HepG2 (cell line): Measurements from ENCODE around the gene MARS1. TPM values are rescaled to one million over a fixed set of nuclear protein-coding genes. Genes with fewer than 3 reads are reported as not detected.
A peak's percentile ranks its signal among the peaks of the same experiment; 100 is the strongest.

Experiments used
- ATF6 ChIP-seq: sonication (generic); formaldehyde crosslinking; conservative IDR thresholded peaks from 2 replicates; pipeline ENCODE4 v1.4.0; 2020; ENCODE audit warnings: missing genetic modification reagents
- ELK4 ChIP-seq: sonication (generic); formaldehyde crosslinking; IDR thresholded peaks from 2 replicates; pipeline ENCODE4 v1.9.0; 2021; ENCODE audit warnings: missing genetic modification reagents, borderline replicate concordance
- HNF4A ChIP-seq: sonication (generic); formaldehyde crosslinking; IDR thresholded peaks from 2 replicates; pipeline ENCODE4 v1.4.0; 2020; ENCODE audit warnings: missing genetic modification reagents
- IRF2 ChIP-seq: IDR thresholded peaks from 2 replicates; pipeline ENCODE4 v1.6.1; 2018; ENCODE audit warnings: missing genetic modification reagents, missing compliant biosample characterization
- KDM3A ChIP-seq: IDR thresholded peaks from 2 replicates; pipeline ENCODE4 v1.6.1; 2018; ENCODE audit warnings: low read depth, missing compliant biosample characterization
- MAFG ChIP-seq: sonication (generic); formaldehyde crosslinking; IDR thresholded peaks from 2 replicates; pipeline ENCODE4 v1.5.1; 2020; ENCODE audit warnings: mild to moderate bottlenecking, missing genetic modification reagents
- MTA3 ChIP-seq: sonication (generic); formaldehyde crosslinking; IDR thresholded peaks from 2 replicates; pipeline ENCODE4 v1.4.0; 2020; ENCODE audit warnings: missing genetic modification reagents
- PITX1 ChIP-seq: sonication (generic); formaldehyde crosslinking; IDR thresholded peaks from 2 replicates; pipeline ENCODE4 v1.5.1; 2020; ENCODE audit warnings: mild to moderate bottlenecking, missing genetic modification reagents
- RAD51 ChIP-seq: fragments of 450-650 bp; IDR thresholded peaks from 2 replicates; pipeline ENCODE4 v1.6.1; 2016; ENCODE audit warnings: borderline replicate concordance
- RCOR2 ChIP-seq: IDR thresholded peaks from 2 replicates; pipeline ENCODE4 v1.6.1; 2016; ENCODE audit warnings: missing biosample characterization, missing genetic modification reagents
- SMAD9 ChIP-seq: sonication (generic); formaldehyde crosslinking; IDR thresholded peaks from 2 replicates; pipeline ENCODE4 v1.5.1; 2020; ENCODE audit warnings: mild to moderate bottlenecking, missing genetic modification reagents
- SSRP1 ChIP-seq: IDR thresholded peaks from 2 replicates; pipeline ENCODE4 v1.6.1; 2016; ENCODE audit warnings: control low read depth
- TAF15 ChIP-seq: fragments of 200-400 bp; formaldehyde crosslinking; IDR thresholded peaks from one replicate; pipeline ENCODE4 v1.6.1; 2018; ENCODE audit warnings: mild to moderate bottlenecking, low read depth, low read length; ENCODE audit not compliant: poor library complexity, severe bottlenecking
- TEF ChIP-seq: sonication (generic); formaldehyde crosslinking; IDR thresholded peaks from 2 replicates; pipeline ENCODE4 v1.5.0; 2020; ENCODE audit warnings: missing genetic modification reagents
- ZFY ChIP-seq: sonication (generic); formaldehyde crosslinking; IDR thresholded peaks from 2 replicates; pipeline ENCODE4 v1.4.0; 2020; ENCODE audit warnings: missing genetic modification reagents
- ZNF589 ChIP-seq: sonication (generic); formaldehyde crosslinking; conservative IDR thresholded peaks from 2 replicates; pipeline ENCODE4 v1.8.0; 2022; ENCODE audit warnings: mild to moderate bottlenecking, moderate library complexity, missing genetic modification reagents
- ZNF598 ChIP-seq: sonication (generic); formaldehyde crosslinking; IDR thresholded peaks from 2 replicates; pipeline ENCODE4 v1.5.1; 2020; ENCODE audit warnings: mild to moderate bottlenecking, missing genetic modification reagents, borderline replicate concordance
- ZNF691 ChIP-seq: sonication (generic); formaldehyde crosslinking; IDR thresholded peaks from 2 replicates; pipeline ENCODE4 v1.4.0; 2020; ENCODE audit warnings: missing genetic modification reagents, low read depth, mild to moderate bottlenecking, borderline replicate concordance
- ZSCAN20 ChIP-seq: sonication (generic); formaldehyde crosslinking; IDR thresholded peaks from 2 replicates; pipeline ENCODE4 v1.4.0; 2020; ENCODE audit warnings: missing genetic modification reagents, mild to moderate bottlenecking, borderline replicate concordance
- polyA plus RNA-seq, 8 experiments: library from polyadenylated mRNA; depleted of rRNA in 3 of 8; stranded (reverse) in 7 of 8; unstranded in 1 of 8; fragments of >200 nt; fragmentation: Illumina TruSeq in 4 of 8; extraction: Trizol in 4 of 8; gene quantifications; 2 replicates each; pipeline versions ENCODE4 v1.2.1 to v1.2.3, GENCODE V29; 2011 to 2016; ENCODE audit warnings: low read depth in 4 of 8, missing spikeins in 1 of 8, mixed read lengths in 1 of 8; ENCODE audit not compliant: insufficient read depth in 1 of 8
- total RNA-seq, 5 experiments: library from RNA; depleted of rRNA; stranded (reverse); fragments of >200 nt; fragmentation: Illumina TruSeq; extraction: Trizol; gene quantifications; 2 replicates each; pipeline ENCODE4 v1.2.3, GENCODE V29; 2016; ENCODE audit warnings: low read depth in 1 of 5
- TF ChIP-seq, protein P1 (sequence below): sonication (generic); formaldehyde crosslinking; conservative IDR thresholded peaks from 2 replicates; pipeline ENCODE4 v1.8.0; 2022; ENCODE audit warnings: missing genetic modification reagents
- TF ChIP-seq, protein P2 (sequence below): sonication (generic); formaldehyde crosslinking; IDR thresholded peaks from 2 replicates; pipeline ENCODE4 v1.8.0; 2022; ENCODE audit warnings: missing genetic modification reagents, mild to moderate bottlenecking, moderate library complexity, borderline replicate concordance

Gene MARS1
- total and polyA plus RNA-seq, 2 of the 13 experiments (the other 11 are each of a cell fraction or from before 2014, with no cell fraction given): 115 to 181 TPM

DNA sequence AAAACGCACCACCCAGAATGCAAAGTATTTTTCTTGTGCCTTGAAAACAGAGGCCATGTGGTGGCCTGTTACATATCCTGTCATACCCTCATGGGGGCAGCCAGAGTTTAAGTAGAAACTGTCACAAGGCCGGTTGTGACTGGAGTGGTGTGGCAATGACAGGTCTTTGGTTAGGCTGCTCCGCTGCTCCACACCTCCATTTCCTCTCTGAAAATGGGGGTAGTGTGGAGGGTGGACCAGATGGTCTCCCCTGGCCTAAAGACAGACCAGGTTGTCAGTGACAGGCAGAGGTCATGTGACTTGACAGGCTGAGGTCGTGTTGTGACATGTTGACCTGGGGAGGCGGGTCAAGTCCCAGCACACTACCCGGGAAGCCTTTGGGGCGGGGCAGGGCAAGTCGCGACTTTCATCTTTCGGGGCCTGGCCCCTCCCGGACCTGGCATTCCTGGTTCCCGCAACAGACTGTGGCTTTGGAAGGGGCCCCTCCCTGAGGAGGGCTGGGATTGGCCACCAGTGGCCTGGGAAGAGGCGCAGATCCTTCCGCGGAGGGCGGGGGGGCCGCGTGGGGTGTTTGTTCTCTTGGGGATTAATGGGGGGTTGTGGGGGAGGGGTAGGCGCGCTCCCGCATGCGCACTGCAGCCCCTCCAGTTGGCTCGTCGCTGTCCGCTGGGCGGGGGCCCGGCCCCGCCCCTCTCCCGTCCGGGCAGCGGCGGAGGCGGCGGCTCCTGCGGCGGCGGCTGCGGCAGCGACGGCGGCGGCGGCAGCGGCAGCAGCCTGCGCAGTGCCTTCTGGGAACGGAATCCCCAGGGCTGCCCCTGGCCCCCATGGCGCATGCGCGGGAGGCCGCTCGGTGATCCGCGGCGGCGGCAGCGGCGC, 34.4 kb downstream of the MARS1 start, which contains the start of gene MBD6 (continued):
- TF ChIP-seq, protein P1, sequence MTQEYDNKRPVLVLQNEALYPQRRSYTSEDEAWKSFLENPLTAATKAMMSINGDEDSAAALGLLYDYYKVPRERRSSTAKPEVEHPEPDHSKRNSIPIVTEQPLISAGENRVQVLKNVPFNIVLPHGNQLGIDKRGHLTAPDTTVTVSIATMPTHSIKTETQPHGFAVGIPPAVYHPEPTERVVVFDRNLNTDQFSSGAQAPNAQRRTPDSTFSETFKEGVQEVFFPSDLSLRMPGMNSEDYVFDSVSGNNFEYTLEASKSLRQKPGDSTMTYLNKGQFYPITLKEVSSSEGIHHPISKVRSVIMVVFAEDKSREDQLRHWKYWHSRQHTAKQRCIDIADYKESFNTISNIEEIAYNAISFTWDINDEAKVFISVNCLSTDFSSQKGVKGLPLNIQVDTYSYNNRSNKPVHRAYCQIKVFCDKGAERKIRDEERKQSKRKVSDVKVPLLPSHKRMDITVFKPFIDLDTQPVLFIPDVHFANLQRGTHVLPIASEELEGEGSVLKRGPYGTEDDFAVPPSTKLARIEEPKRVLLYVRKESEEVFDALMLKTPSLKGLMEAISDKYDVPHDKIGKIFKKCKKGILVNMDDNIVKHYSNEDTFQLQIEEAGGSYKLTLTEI (CRISPR knock-in tag): no peak
- TF ChIP-seq TEF (CRISPR knock-in tag): no peak
- TF ChIP-seq ZNF598: no peak
- peak; percentile 76; the same call in 1 of the 2 replicates for TF ChIP-seq ZNF691 (CRISPR knock-in tag)
- no peak for TF ChIP-seq KDM3A (CRISPR knock-in tag)
- no peak for TF ChIP-seq MTA3 (CRISPR knock-in tag)
- 0 out of 2 replicates have a peak, but pooled peaks have one; percentile 30 for TF ChIP-seq SSRP1 (CRISPR knock-in tag)
- peak; percentile 79 for TF ChIP-seq ZFY (CRISPR knock-in tag)
- no peak for TF ChIP-seq ZNF589 (CRISPR knock-in tag)
- TF ChIP-seq ATF6 (CRISPR knock-in tag): no peak
- TF ChIP-seq, protein P2, sequence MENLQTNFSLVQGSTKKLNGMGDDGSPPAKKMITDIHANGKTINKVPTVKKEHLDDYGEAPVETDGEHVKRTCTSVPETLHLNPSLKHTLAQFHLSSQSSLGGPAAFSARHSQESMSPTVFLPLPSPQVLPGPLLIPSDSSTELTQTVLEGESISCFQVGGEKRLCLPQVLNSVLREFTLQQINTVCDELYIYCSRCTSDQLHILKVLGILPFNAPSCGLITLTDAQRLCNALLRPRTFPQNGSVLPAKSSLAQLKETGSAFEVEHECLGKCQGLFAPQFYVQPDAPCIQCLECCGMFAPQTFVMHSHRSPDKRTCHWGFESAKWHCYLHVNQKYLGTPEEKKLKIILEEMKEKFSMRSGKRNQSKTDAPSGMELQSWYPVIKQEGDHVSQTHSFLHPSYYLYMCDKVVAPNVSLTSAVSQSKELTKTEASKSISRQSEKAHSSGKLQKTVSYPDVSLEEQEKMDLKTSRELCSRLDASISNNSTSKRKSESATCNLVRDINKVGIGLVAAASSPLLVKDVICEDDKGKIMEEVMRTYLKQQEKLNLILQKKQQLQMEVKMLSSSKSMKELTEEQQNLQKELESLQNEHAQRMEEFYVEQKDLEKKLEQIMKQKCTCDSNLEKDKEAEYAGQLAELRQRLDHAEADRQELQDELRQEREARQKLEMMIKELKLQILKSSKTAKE (CRISPR knock-in tag): peak; percentile 77
- no peak for TF ChIP-seq MAFG (CRISPR knock-in tag)
- TF ChIP-seq SMAD9: no peak
- TF ChIP-seq HNF4A (CRISPR knock-in tag): peak; percentile 45; the same call in 1 of the 2 replicates
- no peak for TF ChIP-seq ZSCAN20
- no peak; the same call in 1 of the 2 replicates for TF ChIP-seq IRF2
- no peak for TF ChIP-seq ELK4 (CRISPR knock-in tag)
- TF ChIP-seq PITX1 (CRISPR knock-in tag): peak; percentile 95
- peak; percentile 91 for TF ChIP-seq RAD51
- peak; percentile 65 for TF ChIP-seq TAF15
- TF ChIP-seq RCOR2 (CRISPR knock-in tag): no peak
